ENCODE data around the gene YAP1.

DNA sequence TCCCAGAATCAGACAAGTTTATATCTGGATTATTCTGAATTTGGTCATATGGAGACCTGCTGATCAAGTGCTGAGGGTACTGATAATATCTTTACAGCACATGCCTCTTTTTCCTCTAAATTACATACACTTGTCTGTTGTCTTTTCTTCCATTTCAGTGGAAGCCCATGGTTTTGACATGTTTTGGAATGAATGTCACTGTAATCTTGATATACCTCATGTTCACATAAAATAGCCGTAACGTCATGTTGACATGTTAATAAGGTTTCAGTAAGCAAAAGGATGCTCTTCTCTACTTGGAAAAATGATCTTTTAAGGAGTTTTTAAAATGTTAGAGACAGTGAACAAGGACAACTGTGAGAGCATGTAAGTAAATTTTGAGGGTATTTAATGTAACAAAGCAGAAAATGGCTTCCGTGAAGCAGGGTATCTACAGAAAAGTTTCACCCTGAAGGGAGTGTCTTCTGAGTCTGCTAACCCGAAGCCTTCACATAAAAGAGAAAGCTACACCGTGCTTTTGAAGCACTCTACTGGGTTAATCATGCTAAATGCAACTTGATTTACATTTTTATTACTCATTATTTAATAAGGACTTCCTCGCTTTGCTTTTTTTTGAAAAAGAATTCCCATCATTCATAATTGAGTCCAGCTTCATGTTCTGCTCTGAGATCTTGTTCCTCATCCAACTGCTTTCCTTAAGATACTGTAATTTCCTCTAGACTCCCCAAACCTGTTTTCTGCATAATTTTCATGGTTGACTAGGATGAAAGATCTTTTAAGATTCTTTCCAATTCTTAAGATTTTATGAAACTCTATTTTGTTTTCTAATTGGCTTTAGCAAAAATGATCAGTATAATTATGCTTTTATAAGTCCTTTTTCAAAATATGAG is 56.2 kb downstream of the YAP1 start:
- TF ChIP-seq, protein P1, sequence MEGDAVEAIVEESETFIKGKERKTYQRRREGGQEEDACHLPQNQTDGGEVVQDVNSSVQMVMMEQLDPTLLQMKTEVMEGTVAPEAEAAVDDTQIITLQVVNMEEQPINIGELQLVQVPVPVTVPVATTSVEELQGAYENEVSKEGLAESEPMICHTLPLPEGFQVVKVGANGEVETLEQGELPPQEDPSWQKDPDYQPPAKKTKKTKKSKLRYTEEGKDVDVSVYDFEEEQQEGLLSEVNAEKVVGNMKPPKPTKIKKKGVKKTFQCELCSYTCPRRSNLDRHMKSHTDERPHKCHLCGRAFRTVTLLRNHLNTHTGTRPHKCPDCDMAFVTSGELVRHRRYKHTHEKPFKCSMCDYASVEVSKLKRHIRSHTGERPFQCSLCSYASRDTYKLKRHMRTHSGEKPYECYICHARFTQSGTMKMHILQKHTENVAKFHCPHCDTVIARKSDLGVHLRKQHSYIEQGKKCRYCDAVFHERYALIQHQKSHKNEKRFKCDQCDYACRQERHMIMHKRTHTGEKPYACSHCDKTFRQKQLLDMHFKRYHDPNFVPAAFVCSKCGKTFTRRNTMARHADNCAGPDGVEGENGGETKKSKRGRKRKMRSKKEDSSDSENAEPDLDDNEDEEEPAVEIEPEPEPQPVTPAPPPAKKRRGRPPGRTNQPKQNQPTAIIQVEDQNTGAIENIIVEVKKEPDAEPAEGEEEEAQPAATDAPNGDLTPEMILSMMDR (IDR thresholded peaks at IDR 0.05; ENCODE audit: low read length), result no peak
- no peak for TF ChIP-seq EZH2 (optimal IDR thresholded peaks at IDR 0.05; ENCODE audit: low read depth, low read length)
- no peak for TF ChIP-seq EZH2phosphoT487 (IDR thresholded peaks at IDR 0.05; ENCODE audit: low read length)

Data from MM.1S (cell line).